Measurements from ENCODE around the gene GSTM4.

The GSTM4 gene

GRCh38 chr1:109619576-109620400, 36.1 kb upstream of the GSTM4 start, which contains the start of the genes AMPD2 and GNAT2:
Gene AMPD2 (plus strand): TSS chr1:109619837. CDS start chr1:109621176, 1,339 bp downstream.
Gene GNAT2 (minus strand): TSS chr1:109619616. CDS start chr1:109612870, 6,746 bp downstream.
- Histone ChIP-seq H3K4me1 (ENCODE audit: control insufficient read depth, insufficient read depth, low read length) (peaks cover 58% of the 10 kb centered on the region), H3K27me3 (ENCODE audit: control insufficient read depth, insufficient read depth, low read length) (no peaks in the 10 kb centered on the region), H3K4me2 (ENCODE audit: low read length) (peak within 1 kb of the TSS; percentile 100), H3K36me3 (ENCODE audit: insufficient read depth, low read length) (peaks cover 4% of the 10 kb centered on the region), H3K9me3 (replicated peaks; ENCODE audit: low read length) (no peaks in the 10 kb centered on the region), H3K4me3 (ENCODE audit: low read length) (peak within 1 kb of the TSS; percentile 97), H3K9ac (ENCODE audit: low read depth, low read length) (peak within 1 kb of the TSS; percentile 98)

- Histone ChIP-seq H3K9me3 (replicated peaks; ENCODE audit: low read length) (no peaks in the 10 kb centered on the region), H3K36me3 (ENCODE audit: insufficient read depth, low read length) (peaks cover 5% of the 10 kb centered on the region), H3K4me2 (ENCODE audit: low read length) (peak overlapping the region; percentile 100), H3K4me1 (ENCODE audit: control insufficient read depth, insufficient read depth, low read length) (peaks cover 58% of the 10 kb centered on the region), H3K27me3 (ENCODE audit: control insufficient read depth, insufficient read depth, low read length) (no peaks in the 10 kb centered on the region), H3K4me3 (ENCODE audit: low read length) (peak overlapping the region; percentile 97), H3K9ac (ENCODE audit: low read depth, low read length) (peak overlapping the region; percentile 98)
These were observed 35.5 kb upstream of the GSTM4 start for GRCh38 chr1:109620401-109620791.

- H3K27me3 ChIP-seq (ENCODE audit: control insufficient read depth, insufficient read depth, low read length) = no peaks in the 10 kb centered on the region
- peak overlapping the region; percentile 97 for H3K4me3 ChIP-seq (ENCODE audit: low read length)
- H3K36me3 ChIP-seq (ENCODE audit: insufficient read depth, low read length) = peaks cover 8% of the 10 kb centered on the region
- no peaks in the 10 kb centered on the region for H3K9me3 ChIP-seq (replicated peaks; ENCODE audit: low read length)
- peak overlapping the region; percentile 100 for H3K4me2 ChIP-seq (ENCODE audit: low read length)
- H3K4me1 ChIP-seq (ENCODE audit: control insufficient read depth, insufficient read depth, low read length) = peaks cover 58% of the 10 kb centered on the region
- peak overlapping the region; percentile 98 for H3K9ac ChIP-seq (ENCODE audit: low read depth, low read length)
These were observed 35.0 kb upstream of the GSTM4 start for GRCh38 chr1:109620841-109621286.

- Histone ChIP-seq H3K4me3 (ENCODE audit: low read length) (peak overlapping the region; percentile 97), H3K4me1 (ENCODE audit: control insufficient read depth, insufficient read depth, low read length) (peaks cover 57% of the 10 kb centered on the region), H3K4me2 (ENCODE audit: low read length) (peak overlapping the region; percentile 100), H3K9ac (ENCODE audit: low read depth, low read length) (peak overlapping the region; percentile 76), H3K36me3 (ENCODE audit: insufficient read depth, low read length) (peaks cover 15% of the 10 kb centered on the region), H3K9me3 (replicated peaks; ENCODE audit: low read length) (no peaks in the 10 kb centered on the region), H3K27me3 (ENCODE audit: control insufficient read depth, insufficient read depth, low read length) (no peaks in the 10 kb centered on the region)
These were observed 34.3 kb upstream of the GSTM4 start for GRCh38 chr1:109621379-109622136.

- Histone ChIP-seq H3K27me3 (ENCODE audit: control insufficient read depth, insufficient read depth, low read length) (no peaks in the 10 kb centered on the region), H3K9me3 (replicated peaks; ENCODE audit: low read length) (no peaks in the 10 kb centered on the region), H3K4me3 (ENCODE audit: low read length) (peak overlapping the region; percentile 97), H3K4me1 (ENCODE audit: control insufficient read depth, insufficient read depth, low read length) (peaks cover 50% of the 10 kb centered on the region), H3K36me3 (ENCODE audit: insufficient read depth, low read length) (peaks cover 23% of the 10 kb centered on the region), H3K4me2 (ENCODE audit: low read length) (peak overlapping the region; percentile 100), H3K9ac (ENCODE audit: low read depth, low read length) (no peak overlapping the region)
These were observed 33.6 kb upstream of the GSTM4 start for GRCh38 chr1:109622137-109622892.

- Histone ChIP-seq H3K9me3 (replicated peaks; ENCODE audit: low read length) (no peaks in the 10 kb centered on the region), H3K4me3 (ENCODE audit: low read length) (no peak overlapping the region), H3K9ac (ENCODE audit: low read depth, low read length) (no peak overlapping the region), H3K36me3 (ENCODE audit: insufficient read depth, low read length) (peaks cover 28% of the 10 kb centered on the region), H3K4me2 (ENCODE audit: low read length) (peak overlapping the region; percentile 100), H3K4me1 (ENCODE audit: control insufficient read depth, insufficient read depth, low read length) (peaks cover 45% of the 10 kb centered on the region), H3K27me3 (ENCODE audit: control insufficient read depth, insufficient read depth, low read length) (no peaks in the 10 kb centered on the region)
These were observed 33.0 kb upstream of the GSTM4 start for GRCh38 chr1:109622895-109623294.

- Histone ChIP-seq H3K36me3 (ENCODE audit: insufficient read depth, low read length) (peaks cover 35% of the 10 kb centered on the region), H3K27me3 (ENCODE audit: control insufficient read depth, insufficient read depth, low read length) (no peaks in the 10 kb centered on the region), H3K4me3 (ENCODE audit: low read length) (peak overlapping the region; percentile 21), H3K4me1 (ENCODE audit: control insufficient read depth, insufficient read depth, low read length) (peaks cover 45% of the 10 kb centered on the region), H3K4me2 (ENCODE audit: low read length) (peak overlapping the region; percentile 24), H3K9ac (ENCODE audit: low read depth, low read length) (peak overlapping the region; percentile 0), H3K9me3 (replicated peaks; ENCODE audit: low read length) (no peaks in the 10 kb centered on the region)
These were observed 32.2 kb upstream of the GSTM4 start for GRCh38 chr1:109623601-109624161.

- peaks cover 38% of the 10 kb centered on the region for H3K4me1 ChIP-seq (ENCODE audit: control insufficient read depth, insufficient read depth, low read length)
- peaks cover 42% of the 10 kb centered on the region for H3K36me3 ChIP-seq (ENCODE audit: insufficient read depth, low read length)
- H3K9me3 ChIP-seq (replicated peaks; ENCODE audit: low read length) = no peaks in the 10 kb centered on the region
- H3K27me3 ChIP-seq (ENCODE audit: control insufficient read depth, insufficient read depth, low read length) = no peaks in the 10 kb centered on the region
- peak overlapping the region; percentile 24 for H3K4me2 ChIP-seq (ENCODE audit: low read length)
- peak overlapping the region; percentile 0 for H3K9ac ChIP-seq (ENCODE audit: low read depth, low read length)
- H3K4me3 ChIP-seq (ENCODE audit: low read length) = peak overlapping the region; percentile 21
These were observed 31.5 kb upstream of the GSTM4 start for GRCh38 chr1:109624201-109625010.

GRCh38 chr1:109625176-109625575, 30.7 kb upstream of the GSTM4 start:
- Histone ChIP-seq H3K4me2 (ENCODE audit: low read length) (peak overlapping the region; percentile 4), H3K9me3 (replicated peaks; ENCODE audit: low read length) (no peaks in the 10 kb centered on the region), H3K4me1 (ENCODE audit: control insufficient read depth, insufficient read depth, low read length) (peaks cover 36% of the 10 kb centered on the region), H3K9ac (ENCODE audit: low read depth, low read length) (no peak overlapping the region), H3K36me3 (ENCODE audit: insufficient read depth, low read length) (peaks cover 50% of the 10 kb centered on the region), H3K27me3 (ENCODE audit: control insufficient read depth, insufficient read depth, low read length) (no peaks in the 10 kb centered on the region), H3K4me3 (ENCODE audit: low read length) (no peak overlapping the region)
